Measurements from ENCODE around the gene MRPS15. TPM values are rescaled to one million over a fixed set of nuclear protein-coding genes. Genes with fewer than 3 reads are reported as not detected.

MRPS15 gene
- total and polyA plus RNA-seq, 2 donors (not counting 3 experiments of a cell fraction or from before 2014, with no cell fraction given) = 47.1 to 105 TPM

DNA sequence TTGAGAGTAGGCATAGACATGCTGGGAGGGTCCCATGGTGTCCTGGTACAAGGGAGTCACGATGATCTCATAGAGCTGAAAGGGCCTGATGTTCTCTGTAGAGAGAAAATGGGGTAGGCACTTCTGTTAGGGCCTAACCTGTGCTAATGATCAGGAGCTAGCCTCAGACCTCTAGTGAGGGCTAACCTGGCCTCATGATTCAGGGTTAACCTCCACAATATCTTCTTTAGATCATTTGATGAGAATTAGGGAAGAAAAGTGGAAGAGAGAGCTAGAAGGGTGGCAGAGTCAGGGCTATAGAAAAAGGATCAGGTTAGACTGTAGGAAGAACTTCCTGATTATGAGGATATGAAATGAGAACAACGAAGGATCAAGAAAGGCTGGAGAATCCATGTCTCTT lies 5.0 kb upstream of the MRPS15 start:
- Histone ChIP-seq H3K27me3 (ENCODE audit: control insufficient read depth in 2 of 2, insufficient read depth in 2 of 2, low read length in 2 of 2) (no peaks in the 10 kb centered on the region), H4K20me1 (replicated peaks; ENCODE audit: control insufficient read depth, extremely low read depth, insufficient read depth, low read length) (no peaks in the 10 kb centered on the region), H3K9ac (replicated peaks; ENCODE audit: extremely low read depth, insufficient read depth, low read length) (no peak overlapping the region), H3K79me2 (ENCODE audit: control insufficient read depth, insufficient read depth, low read length) (no peaks in the 10 kb centered on the region), H2AFZ (ENCODE audit: low read depth, low read length) (no peak overlapping the region), H3K9me3 (replicated peaks; ENCODE audit: control insufficient read depth, insufficient read depth, low read length) (no peaks in the 10 kb centered on the region), H3K4me1 (ENCODE audit: control insufficient read depth, extremely low read depth, insufficient read depth, low read length) (peaks cover 5% of the 10 kb centered on the region), H3K27ac (ENCODE audit: insufficient read depth, low read depth, low read length) (no peak overlapping the region), H3K36me3 (ENCODE audit: control insufficient read depth in 2 of 2, extremely low read depth in 1 of 2, insufficient read depth in 2 of 2, low read length in 2 of 2) (no peaks in the 10 kb centered on the region), H3K4me3 (replicated peaks in 1 of 3; ENCODE audit: insufficient read depth in 1 of 3, low read depth in 1 of 3, low read length in 3 of 3) (no peak overlapping the region), H3K4me2 (ENCODE audit: insufficient read depth, low read length) (no peak overlapping the region), H3K9me1 (replicated peaks; ENCODE audit: control insufficient read depth, extremely low read depth, insufficient read depth, low read length) (no peaks in the 10 kb centered on the region)
- no TSS peak for BruUV-seq (replicated peaks)
- intact Hi-C loops (cut with micrococcal nuclease) = no loop called here
- ChIA-PET POLR2A (no interaction called here), CTCF (interaction anchor here (1.6 kb wide), 1 partner anchor 10 kb away, joined by 3 read pairs; no protein-coding TSS in a partner anchor)
- dilution Hi-C loops (cut with MboI; ENCODE audit: extremely low pct_ligation_motif_present, low sequenced_read_pairs) = no loop called here
- no peak for TF ChIP-seq POLR2AphosphoS5 (IDR thresholded peaks at IDR 0.05; ENCODE audit: insufficient read depth, low read depth, low read length)
- TF ChIP-seq JUN (IDR thresholded peaks at IDR 0.05; ENCODE audit: borderline replicate concordance, insufficient read depth, insufficient read length, low read depth) = no peak
- TF ChIP-seq MYC (IDR thresholded peaks at IDR 0.05; ENCODE audit: low read depth, low read length) = no peak
- TF ChIP-seq, protein P1, sequence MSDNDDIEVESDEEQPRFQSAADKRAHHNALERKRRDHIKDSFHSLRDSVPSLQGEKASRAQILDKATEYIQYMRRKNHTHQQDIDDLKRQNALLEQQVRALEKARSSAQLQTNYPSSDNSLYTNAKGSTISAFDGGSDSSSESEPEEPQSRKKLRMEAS (IDR thresholded peaks at IDR 0.05; ENCODE audit: insufficient read depth, insufficient read length) = no peak
- TF ChIP-seq GATA2 (IDR thresholded peaks at IDR 0.05; ENCODE audit: insufficient read depth, insufficient read length, low read depth, low read length) = no peak
- no peak for TF ChIP-seq EZH2 (IDR thresholded peaks at IDR 0.05; ENCODE audit: borderline replicate concordance, low read depth, low read length, severe bottlenecking)
- no peak for TF ChIP-seq FOS (IDR thresholded peaks at IDR 0.05; ENCODE audit: borderline replicate concordance, insufficient read depth, low read length)
- TF ChIP-seq POLR2A (IDR thresholded peaks at IDR 0.05; ENCODE audit: low read depth, low read length) = no peak
- TF ChIP-seq, protein P2, sequence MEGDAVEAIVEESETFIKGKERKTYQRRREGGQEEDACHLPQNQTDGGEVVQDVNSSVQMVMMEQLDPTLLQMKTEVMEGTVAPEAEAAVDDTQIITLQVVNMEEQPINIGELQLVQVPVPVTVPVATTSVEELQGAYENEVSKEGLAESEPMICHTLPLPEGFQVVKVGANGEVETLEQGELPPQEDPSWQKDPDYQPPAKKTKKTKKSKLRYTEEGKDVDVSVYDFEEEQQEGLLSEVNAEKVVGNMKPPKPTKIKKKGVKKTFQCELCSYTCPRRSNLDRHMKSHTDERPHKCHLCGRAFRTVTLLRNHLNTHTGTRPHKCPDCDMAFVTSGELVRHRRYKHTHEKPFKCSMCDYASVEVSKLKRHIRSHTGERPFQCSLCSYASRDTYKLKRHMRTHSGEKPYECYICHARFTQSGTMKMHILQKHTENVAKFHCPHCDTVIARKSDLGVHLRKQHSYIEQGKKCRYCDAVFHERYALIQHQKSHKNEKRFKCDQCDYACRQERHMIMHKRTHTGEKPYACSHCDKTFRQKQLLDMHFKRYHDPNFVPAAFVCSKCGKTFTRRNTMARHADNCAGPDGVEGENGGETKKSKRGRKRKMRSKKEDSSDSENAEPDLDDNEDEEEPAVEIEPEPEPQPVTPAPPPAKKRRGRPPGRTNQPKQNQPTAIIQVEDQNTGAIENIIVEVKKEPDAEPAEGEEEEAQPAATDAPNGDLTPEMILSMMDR (IDR thresholded peaks at IDR 0.05; ENCODE audit: extremely low read depth in 1 of 2, insufficient read depth in 1 of 2, low read depth in 1 of 2, low read length in 2 of 2) = no peak
- FAIRE-seq (no peak), DNase-seq (ENCODE audit: low read depth, low spot score) (no peak)

Data from endothelial cell of umbilical vein (primary cell).